G401 (cell line): ENCODE results near the gene RDH11. TPM values are rescaled to one million over a fixed set of nuclear protein-coding genes. Genes with fewer than 3 reads are reported as not detected.
A peak's percentile ranks its signal among the peaks of the same experiment; 100 is the strongest.
"Not testable (repeated sequence)": the region's sequence is repeated elsewhere in the genome, so short reads cannot be mapped to it uniquely, and the experiment has no call there.

Experiments
- DNase-seq: peaks from one replicate; pipeline ENCODE4 v3.0.0-alpha.2; 2015; ENCODE audit warnings: low spot score
- in situ Hi-C: cut with HindIII; loops from 2 replicates; pipeline ENCODE4 v1.10.0; 2016; ENCODE audit warnings: low sequenced_read_pairs, mixed read lengths
- total RNA-seq: library from RNA; depleted of rRNA; stranded (reverse); fragments of >200 nt; shearing (Covaris generic); gene quantifications from 2 replicates; pipeline ENCODE4 v1.2.3, GENCODE V29; 2014

RDH11 gene
- total RNA-seq, 1 experiment from 2014 or later: 97.4 TPM

GRCh38 chr14:67709346-67709745 lies 13.8 kb upstream of the RDH11 start:
- in situ Hi-C loops, DNase-seq: not testable (repeated sequence)

- in situ Hi-C loops: no loop called here
- no peak for DNase-seq
Observed at GRCh38 chr14:67705211-67705610, 9.6 kb upstream of the RDH11 start.

- in situ Hi-C loops: no loop called here
- DNase-seq: peak; percentile 78
Observed at GRCh38 chr14:67704484-67705089, 9.0 kb upstream of the RDH11 start.

GRCh38 chr14:67703997-67704396 lies 8.4 kb upstream of the RDH11 start:
- in situ Hi-C loops: no loop called here
- DNase-seq: no peak

- in situ Hi-C loops: not testable (repeated sequence)
Observed at GRCh38 chr14:67701492-67701891, 5.9 kb upstream of the RDH11 start, which contains the start of gene RDH12. TSS of gene RDH12 (plus strand) at chr14:67701886. CDS start at chr14:67722643, 20,757 bp downstream.

GRCh38 chr14:67698179-67698578 lies 2.6 kb upstream of the RDH11 start:
- no peak for DNase-seq
- in situ Hi-C loops: no loop called here

More at GRCh38 chr14:67701492-67701891, 5.9 kb upstream of the RDH11 start, which contains the start of gene RDH12:
- not testable (repeated sequence) for DNase-seq

- no peak for DNase-seq
- in situ Hi-C loops: no loop called here
Observed at GRCh38 chr14:67697006-67697405, 1.4 kb upstream of the RDH11 start.

GRCh38 chr14:67694791-67695393 lies 672 bp downstream of the RDH11 start:
- peak; percentile 76 for DNase-seq
- in situ Hi-C loops: no loop called here

GRCh38 chr14:67690011-67690410 lies 5.6 kb downstream of the RDH11 start:
- in situ Hi-C loops: no loop called here
- DNase-seq: no peak

- in situ Hi-C loops: no loop called here
- DNase-seq: no peak
Observed at GRCh38 chr14:67683842-67684241, 11.7 kb downstream of the RDH11 start.

- no peak for DNase-seq
- in situ Hi-C loops: no loop called here
Observed at GRCh38 chr14:67680941-67681340, 14.6 kb downstream of the RDH11 start.

GRCh38 chr14:67680121-67680602 lies 15.4 kb downstream of the RDH11 start:
- DNase-seq: no peak
- in situ Hi-C loops: no loop called here

GRCh38 chr14:67679006-67679405 lies 16.6 kb downstream of the RDH11 start:
- DNase-seq: no peak
- in situ Hi-C loops: no loop called here

- no peak for DNase-seq
- in situ Hi-C loops: no loop called here
Observed at GRCh38 chr14:67675219-67675582, 20.4 kb downstream of the RDH11 start.

- peak; percentile 83 for DNase-seq
- in situ Hi-C loops: no loop called here
Observed at GRCh38 chr14:67674480-67675218, 20.9 kb downstream of the RDH11 start, which contains the start of gene VTI1B. TSS of gene VTI1B (minus strand) at chr14:67674632. CDS start at chr14:67674489, 143 bp downstream.

- in situ Hi-C loops: no loop called here
- peak; percentile 71 for DNase-seq
Observed at GRCh38 chr14:67674139-67674479, 21.5 kb downstream of the RDH11 start.

GRCh38 chr14:67673451-67673850 lies 22.1 kb downstream of the RDH11 start:
- in situ Hi-C loops: no loop called here

GRCh38 chr14:67668559-67668958 lies 27.0 kb downstream of the RDH11 start:
- DNase-seq: no peak
- in situ Hi-C loops: no loop called here

More at GRCh38 chr14:67673451-67673850, 22.1 kb downstream of the RDH11 start:
- DNase-seq: no peak

- DNase-seq: peak; percentile 77
- in situ Hi-C loops: no loop called here
Observed at GRCh38 chr14:67666750-67667449, 28.7 kb downstream of the RDH11 start.

- no peak for DNase-seq
- in situ Hi-C loops: no loop called here
Observed at GRCh38 chr14:67665868-67666267, 29.7 kb downstream of the RDH11 start.
